Caco-2 (cell line): ENCODE results near the gene COL15A1. TPM values are rescaled to one million over a fixed set of nuclear protein-coding genes. Genes with fewer than 3 reads are reported as not detected.
"Not testable (repeated sequence)": the region's sequence is repeated elsewhere in the genome, so short reads cannot be mapped to it uniquely, and the experiment has no call there.

Experiments used
- BruUV-seq: library from RNA; stranded (reverse); fragments of 400-500 nt; replicated peaks from 2 replicates; lab custom pipeline; 2021; lab: Mats Ljungman, UMichigan
- CTCF ChIA-PET: fragments of 300-600 bp; sonication (Branson Sonifier 250); formaldehyde crosslinking; loops from one replicate; lab custom pipeline; 2022; ENCODE audit warnings: antibody characterized with exemption; lab: Charles Lee
- POLR2A ChIA-PET: fragments of 300-600 bp; sonication (Branson Sonifier 250); formaldehyde crosslinking; loops from one replicate; lab custom pipeline; 2022; ENCODE audit warnings: antibody characterized with exemption; lab: Charles Lee
- DNase-seq, 2 experiments: peaks; one replicate each; pipeline versions ENCODE4 v3.0.0 to v3.0.0-alpha.2; 2020 to 2022
- H3K27me3 ChIP-seq: replicated peaks from 2 replicates; pipeline ENCODE4 v1.6.0; 2011; ENCODE audit warnings: low read length; ENCODE audit not compliant: control insufficient read depth, insufficient read depth
- H3K36me3 ChIP-seq: 2 replicates; pipeline ENCODE4 v1.5.1; 2011; ENCODE audit warnings: low read length; ENCODE audit not compliant: control insufficient read depth, insufficient read depth
- H3K4me1 ChIP-seq: fragments of 250-450 bp; sonication (Bioruptor Pico); 2 replicates; pipeline ENCODE4 v1.5.1; 2020; ENCODE audit warnings: mild to moderate bottlenecking
- H3K4me3 ChIP-seq: 2 replicates; pipeline ENCODE4 v1.5.1; 2011; ENCODE audit warnings: low read depth, mild to moderate bottlenecking, control low read depth, low read length
- H3K9me3 ChIP-seq: fragments of 250-450 bp; sonication (Bioruptor Pico); 2 replicates; pipeline ENCODE4 v1.5.1; 2020; ENCODE audit warnings: mild to moderate bottlenecking, moderate library complexity
- H3K27ac Mint-ChIP-seq: one replicate; pipeline ENCODE4 v1.8.0; 2022; ENCODE audit warnings: mixed read lengths; ENCODE audit not compliant: unreplicated experiment
- H3K27me3 Mint-ChIP-seq: one replicate; pipeline ENCODE4 v1.8.0; 2022; ENCODE audit warnings: mixed read lengths; ENCODE audit not compliant: insufficient read depth, unreplicated experiment
- H3K36me3 Mint-ChIP-seq: one replicate; pipeline ENCODE4 v1.8.0; 2022; ENCODE audit warnings: mild to moderate bottlenecking, mixed read lengths; ENCODE audit not compliant: insufficient read depth, unreplicated experiment
- H3K4me1 Mint-ChIP-seq: one replicate; pipeline ENCODE4 v1.8.0; 2022; ENCODE audit warnings: low read depth, mixed read lengths; ENCODE audit not compliant: unreplicated experiment
- H3K4me3 Mint-ChIP-seq: one replicate; pipeline ENCODE4 v1.8.0; 2022; ENCODE audit warnings: mild to moderate bottlenecking, moderate library complexity, mixed read lengths; ENCODE audit not compliant: unreplicated experiment
- H3K9me3 Mint-ChIP-seq: one replicate; pipeline ENCODE4 v1.8.0; 2022; ENCODE audit warnings: mixed read lengths; ENCODE audit not compliant: unreplicated experiment
- CTCF ChIP-seq, 2 experiments: fragments of 200-600 bp in 1 of 2; IDR thresholded peaks; 1 replicate in 1 of 2; 2 replicates in 1 of 2; pipeline versions ENCODE4 v1.5.1 to v1.8.0; 2011 to 2022; ENCODE audit warnings: antibody characterized with exemption in 1 of 2, control low read depth in 1 of 2, inconsistent platforms in 1 of 2, low read depth in 1 of 2, low read length in 1 of 2, mild to moderate bottlenecking in 1 of 2, moderate library complexity in 1 of 2; ENCODE audit not compliant: insufficient read depth in 1 of 2, severe bottlenecking in 1 of 2, unreplicated experiment in 1 of 2
- intact Hi-C: fragments of 100-400 bp; cut with micrococcal nuclease; formaldehyde crosslinking; loops from one replicate; pipeline ENCODE4 v1.10.0; 2022; ENCODE audit not compliant: unreplicated experiment
- total RNA-seq: library from RNA; stranded (reverse); gene quantifications from 2 replicates; pipeline ENCODE4 v1.2.3, GENCODE V29; 2022

Gene COL15A1
- total RNA-seq, 1 experiment from 2014 or later, result not detected

GRCh38 chr9:99093492-99093791 lies 149.7 kb downstream of the COL15A1 start:
- Mint-ChIP-seq H3K27ac (no peak overlapping the region), H3K4me1 (no peaks in the 10 kb centered on the region), H3K9me3 (peaks cover 8% of the 10 kb centered on the region), H3K27me3 (peaks cover 16% of the 10 kb centered on the region), H3K4me3 (no peak overlapping the region), H3K36me3 (no peaks in the 10 kb centered on the region)
- H3K4me3 ChIP-seq, result no peak overlapping the region
- DNase-seq, result no peak
- CTCF ChIA-PET, result interaction anchor here (0.6 kb wide), 1 partner anchor 731 kb away, joined by 4 read pairs; no protein-coding TSS in a partner anchor
- TF ChIP-seq CTCF (IDR thresholded peaks at IDR 0.05; ENCODE audit: insufficient read depth in 1 of 2, low read depth in 1 of 2, low read length in 1 of 2, severe bottlenecking in 1 of 2, unreplicated experiment in 1 of 2), result no peak
- H3K27me3 ChIP-seq, result no peaks in the 10 kb centered on the region
- intact Hi-C loops, result no loop called here
- no TSS peak for BruUV-seq
- POLR2A ChIA-PET, result no interaction called here
- H3K9me3 ChIP-seq, result no peaks in the 10 kb centered on the region; the same call in 1 of the 2 replicates
- H3K36me3 ChIP-seq, result no peaks in the 10 kb centered on the region
- H3K4me1 ChIP-seq, result no peaks in the 10 kb centered on the region

- POLR2A ChIA-PET, result no interaction called here
- no peaks in the 10 kb centered on the region for H3K36me3 Mint-ChIP-seq
- Histone ChIP-seq H3K9me3 (no peaks in the 10 kb centered on the region; the same call in 1 of the 2 replicates), H3K4me1 (no peaks in the 10 kb centered on the region), H3K4me3 (no peak overlapping the region), H3K27me3 (no peaks in the 10 kb centered on the region), H3K36me3 (no peaks in the 10 kb centered on the region)
- no peak overlapping the region for H3K27ac Mint-ChIP-seq
- H3K4me3 Mint-ChIP-seq, result no peak overlapping the region
- CTCF ChIA-PET, result no interaction called here
- H3K4me1 Mint-ChIP-seq, result no peaks in the 10 kb centered on the region
- intact Hi-C loops, result no loop called here
- DNase-seq, result no peak
- TF ChIP-seq CTCF (IDR thresholded peaks at IDR 0.05; ENCODE audit: insufficient read depth in 1 of 2, low read depth in 1 of 2, low read length in 1 of 2, severe bottlenecking in 1 of 2, unreplicated experiment in 1 of 2), result no peak
- peaks cover 23% of the 10 kb centered on the region for H3K9me3 Mint-ChIP-seq
- no TSS peak for BruUV-seq
- peaks cover 28% of the 10 kb centered on the region for H3K27me3 Mint-ChIP-seq
Measured at GRCh38 chr9:99095565-99095964, 151.9 kb downstream of the COL15A1 start.

GRCh38 chr9:99096409-99096808 lies 152.7 kb downstream of the COL15A1 start:
- ChIA-PET CTCF (no interaction called here), POLR2A (no interaction called here)
- H3K27me3 Mint-ChIP-seq, result peaks cover 28% of the 10 kb centered on the region
- intact Hi-C loops, result no loop called here
- no peaks in the 10 kb centered on the region for H3K4me1 Mint-ChIP-seq
- H3K27ac Mint-ChIP-seq, result no peak overlapping the region
- H3K9me3 Mint-ChIP-seq, result peaks cover 23% of the 10 kb centered on the region
- Histone ChIP-seq H3K36me3 (no peaks in the 10 kb centered on the region), H3K27me3 (no peaks in the 10 kb centered on the region), H3K4me1 (no peaks in the 10 kb centered on the region), H3K9me3 (no peaks in the 10 kb centered on the region; the same call in 1 of the 2 replicates), H3K4me3 (no peak overlapping the region)
- no peak for TF ChIP-seq CTCF (IDR thresholded peaks at IDR 0.05; ENCODE audit: insufficient read depth in 1 of 2, low read depth in 1 of 2, low read length in 1 of 2, severe bottlenecking in 1 of 2, unreplicated experiment in 1 of 2)
- DNase-seq, result no peak
- H3K4me3 Mint-ChIP-seq, result no peak overlapping the region
- no TSS peak for BruUV-seq
- no peaks in the 10 kb centered on the region for H3K36me3 Mint-ChIP-seq

GRCh38 chr9:99099806-99100585 lies 156.3 kb downstream of the COL15A1 start:
- H3K9me3 ChIP-seq, H3K27me3 ChIP-seq, H3K4me3 ChIP-seq, H3K36me3 Mint-ChIP-seq, POLR2A ChIA-PET, DNase-seq, intact Hi-C loops, H3K27ac Mint-ChIP-seq, H3K36me3 ChIP-seq, H3K4me1 ChIP-seq, BruUV-seq, CTCF ChIA-PET, H3K4me3 Mint-ChIP-seq: not testable (repeated sequence)
- peaks cover 23% of the 10 kb centered on the region for H3K9me3 Mint-ChIP-seq
- H3K27me3 Mint-ChIP-seq, result peaks cover 28% of the 10 kb centered on the region
- H3K4me1 Mint-ChIP-seq, result peaks cover 18% of the 10 kb centered on the region
